ENCODE data around the gene IQSEC1. TPM values are rescaled to one million over a fixed set of nuclear protein-coding genes. Genes with fewer than 3 reads are reported as not detected.

IQSEC1 gene
- total RNA-seq, 1 donor from 2014 or later, result 148 TPM

DNA sequence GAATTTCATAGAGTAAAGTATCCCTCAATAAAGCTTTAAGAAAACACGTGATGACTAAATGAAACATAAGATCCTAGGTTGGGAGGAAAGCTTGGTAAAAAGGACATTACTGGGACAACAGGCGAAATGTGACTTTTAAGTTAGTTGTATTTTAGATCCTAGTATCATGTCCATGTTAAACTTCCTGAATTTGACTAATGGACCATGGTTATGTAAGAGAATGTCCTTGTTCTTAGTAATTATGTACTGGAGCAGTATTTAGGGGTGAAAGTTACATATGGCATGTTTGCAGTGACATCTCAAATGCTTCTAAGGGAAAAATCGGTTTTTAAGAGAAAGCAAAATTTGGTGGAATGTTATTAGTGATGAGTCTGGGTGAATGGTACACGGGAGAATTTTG lies 69.6 kb downstream of the IQSEC1 start:
- H3K4me1 ChIP-seq, result no peaks in the 10 kb centered on the region
- H3K4me3 ChIP-seq, result no peak overlapping the region
- no peaks in the 10 kb centered on the region for H3K27me3 ChIP-seq
- no peaks in the 10 kb centered on the region for H3K9me3 ChIP-seq
- H3K27ac ChIP-seq, result no peak overlapping the region
- H3K36me3 ChIP-seq, result peaks cover 0 to 2% of the 10 kb centered on the region in 2 donors
- no peak for DNase-seq (ENCODE audit: low spot score in 2 of 2)
- TF ChIP-seq, protein P1, sequence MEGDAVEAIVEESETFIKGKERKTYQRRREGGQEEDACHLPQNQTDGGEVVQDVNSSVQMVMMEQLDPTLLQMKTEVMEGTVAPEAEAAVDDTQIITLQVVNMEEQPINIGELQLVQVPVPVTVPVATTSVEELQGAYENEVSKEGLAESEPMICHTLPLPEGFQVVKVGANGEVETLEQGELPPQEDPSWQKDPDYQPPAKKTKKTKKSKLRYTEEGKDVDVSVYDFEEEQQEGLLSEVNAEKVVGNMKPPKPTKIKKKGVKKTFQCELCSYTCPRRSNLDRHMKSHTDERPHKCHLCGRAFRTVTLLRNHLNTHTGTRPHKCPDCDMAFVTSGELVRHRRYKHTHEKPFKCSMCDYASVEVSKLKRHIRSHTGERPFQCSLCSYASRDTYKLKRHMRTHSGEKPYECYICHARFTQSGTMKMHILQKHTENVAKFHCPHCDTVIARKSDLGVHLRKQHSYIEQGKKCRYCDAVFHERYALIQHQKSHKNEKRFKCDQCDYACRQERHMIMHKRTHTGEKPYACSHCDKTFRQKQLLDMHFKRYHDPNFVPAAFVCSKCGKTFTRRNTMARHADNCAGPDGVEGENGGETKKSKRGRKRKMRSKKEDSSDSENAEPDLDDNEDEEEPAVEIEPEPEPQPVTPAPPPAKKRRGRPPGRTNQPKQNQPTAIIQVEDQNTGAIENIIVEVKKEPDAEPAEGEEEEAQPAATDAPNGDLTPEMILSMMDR (IDR thresholded peaks at IDR 0.05), result no peak
- intact Hi-C loops (cut with DNase I), result no loop called here

DNA sequence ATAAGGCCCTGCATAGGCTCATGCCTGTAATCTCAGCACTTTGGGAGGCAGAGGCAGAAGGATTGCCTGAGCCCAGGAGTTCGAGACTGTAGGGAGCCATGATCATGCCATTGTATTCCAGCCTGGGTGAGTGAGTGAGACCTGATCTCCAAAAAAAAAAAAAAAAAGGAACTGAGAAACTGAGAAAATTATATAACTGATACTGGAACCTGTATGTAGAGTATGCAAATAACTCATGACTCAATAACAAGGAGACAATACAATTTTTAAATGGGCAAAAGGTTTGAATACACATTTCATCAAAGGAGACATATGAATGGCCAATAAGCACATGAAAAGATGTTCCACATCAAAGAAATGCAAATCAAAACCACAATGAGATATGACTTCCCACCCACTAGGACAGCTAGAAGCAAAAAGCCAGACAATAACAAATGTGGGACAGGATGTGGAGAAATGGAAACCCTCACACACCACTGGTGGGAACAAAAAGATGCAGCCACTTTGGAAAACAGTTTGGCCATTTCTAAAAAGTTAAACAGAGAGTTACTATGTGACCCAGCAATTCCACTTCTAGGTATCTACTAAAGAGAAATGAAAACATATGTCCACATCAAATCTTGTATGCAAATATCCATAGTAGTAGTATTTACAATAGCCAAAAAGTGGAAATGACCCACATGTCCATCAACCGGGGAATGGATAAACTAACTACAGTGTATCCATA lies 70.7 kb downstream of the IQSEC1 start:
- intact Hi-C loops (cut with DNase I), result no loop called here
- no peak for DNase-seq (ENCODE audit: low spot score in 2 of 2)
- TF ChIP-seq, protein P1 (IDR thresholded peaks at IDR 0.05), result no peak
- Histone ChIP-seq H3K27ac (no peak overlapping the region), H3K4me1 (no peaks in the 10 kb centered on the region), H3K9me3 (no peaks in the 10 kb centered on the region), H3K36me3 (peaks cover 0 to 2% of the 10 kb centered on the region in 2 donors), H3K4me3 (no peak overlapping the region), H3K27me3 (no peaks in the 10 kb centered on the region)

GRCh38 chr3:12999147-13000140 lies 73.8 kb downstream of the IQSEC1 start:
- peak; percentile 73 to 87 for DNase-seq (ENCODE audit: low spot score in 2 of 2)
- TF ChIP-seq, protein P1 (IDR thresholded peaks at IDR 0.05), result no peak
- peak overlapping the region; percentile 32 to 49 for H3K27ac ChIP-seq
- no peaks in the 10 kb centered on the region for H3K4me1 ChIP-seq
- no peaks in the 10 kb centered on the region for H3K9me3 ChIP-seq
- intact Hi-C loops (cut with DNase I), result no loop called here
- H3K4me3 ChIP-seq, result no peak overlapping the region
- peaks cover 0 to 2% of the 10 kb centered on the region in 2 donors for H3K36me3 ChIP-seq
- no peaks in the 10 kb centered on the region for H3K27me3 ChIP-seq

DNA sequence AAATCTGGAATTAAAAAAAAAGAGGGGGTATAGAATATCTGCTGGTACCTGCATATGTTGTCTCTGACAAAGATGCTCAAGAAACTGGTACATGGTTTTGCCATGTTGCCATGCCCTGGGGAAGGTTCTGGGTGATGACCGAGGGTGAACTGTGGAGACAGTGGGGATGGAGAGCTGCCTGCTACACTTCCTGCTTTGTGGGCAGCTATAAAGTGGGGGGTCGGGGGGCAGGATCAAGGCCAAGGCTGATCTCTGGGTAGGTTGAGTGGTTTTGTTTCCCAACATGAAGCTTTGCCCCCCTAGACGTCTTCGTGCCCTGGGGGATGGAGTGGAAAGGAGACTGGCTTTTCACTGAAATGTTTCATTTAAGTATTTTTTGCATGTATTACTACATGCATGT lies 74.6 kb downstream of the IQSEC1 start:
- Histone ChIP-seq H3K27ac (peak overlapping the region; percentile 32 to 49), H3K9me3 (no peaks in the 10 kb centered on the region), H3K4me3 (no peak overlapping the region), H3K27me3 (no peaks in the 10 kb centered on the region), H3K36me3 (peaks cover 0 to 2% of the 10 kb centered on the region in 2 donors), H3K4me1 (no peaks in the 10 kb centered on the region)
- intact Hi-C loops (cut with DNase I), result no loop called here
- DNase-seq (ENCODE audit: low spot score in 2 of 2), result no peak
- TF ChIP-seq, protein P1 (IDR thresholded peaks at IDR 0.05), result no peak

DNA sequence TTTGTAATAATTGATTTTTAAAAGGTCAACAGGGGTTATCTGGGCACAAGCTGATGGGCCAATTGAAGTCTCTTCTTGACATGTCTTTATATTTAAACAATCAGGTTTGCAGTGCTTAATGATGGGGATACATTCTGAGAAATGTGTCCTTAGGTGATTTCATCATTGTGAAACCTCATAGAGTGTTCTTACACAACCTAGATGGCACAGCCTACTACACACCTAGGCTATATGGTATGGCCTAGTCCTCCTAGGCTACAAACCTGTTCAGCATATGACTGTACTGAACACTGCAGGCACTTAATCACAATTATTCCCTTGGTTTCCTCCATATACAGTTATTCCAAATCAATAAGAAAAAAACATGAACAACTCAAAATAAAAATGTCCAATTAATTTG lies 75.8 kb downstream of the IQSEC1 start:
- intact Hi-C loops (cut with DNase I), result no loop called here
- Histone ChIP-seq H3K9me3 (no peaks in the 10 kb centered on the region), H3K27ac (no peak overlapping the region)

More for the DNA sequence above, 75.8 kb downstream of the IQSEC1 start:
- Histone ChIP-seq H3K36me3 (peaks cover 0 to 2% of the 10 kb centered on the region in 2 donors), H3K4me1 (peaks cover 0 to 5% of the 10 kb centered on the region in 2 donors), H3K27me3 (no peaks in the 10 kb centered on the region), H3K4me3 (no peak overlapping the region)
- no peak for DNase-seq (ENCODE audit: low spot score in 2 of 2)
- TF ChIP-seq, protein P1 (IDR thresholded peaks at IDR 0.05), result no peak
